Caco-2 (cell line): ENCODE data around the gene PRR29. TPM values are rescaled to one million over a fixed set of nuclear protein-coding genes. Genes with fewer than 3 reads are reported as not detected.

Experiments
- BruUV-seq: library from RNA; stranded (reverse); fragments of 400-500 nt; replicated peaks from 2 replicates; lab custom pipeline; 2021; lab: Mats Ljungman, UMichigan
- CTCF ChIA-PET: fragments of 300-600 bp; sonication (Branson Sonifier 250); formaldehyde crosslinking; loops from one replicate; lab custom pipeline; 2022; ENCODE audit warnings: antibody characterized with exemption; lab: Charles Lee
- POLR2A ChIA-PET: fragments of 300-600 bp; sonication (Branson Sonifier 250); formaldehyde crosslinking; loops from one replicate; lab custom pipeline; 2022; ENCODE audit warnings: antibody characterized with exemption; lab: Charles Lee
- DNase-seq, 2 experiments: peaks; one replicate each; pipeline versions ENCODE4 v3.0.0 to v3.0.0-alpha.2; 2020 to 2022
- H3K27me3 ChIP-seq: replicated peaks from 2 replicates; pipeline ENCODE4 v1.6.0; 2011; ENCODE audit warnings: low read length; ENCODE audit not compliant: control insufficient read depth, insufficient read depth
- H3K36me3 ChIP-seq: 2 replicates; pipeline ENCODE4 v1.5.1; 2011; ENCODE audit warnings: low read length; ENCODE audit not compliant: control insufficient read depth, insufficient read depth
- H3K4me1 ChIP-seq: fragments of 250-450 bp; sonication (Bioruptor Pico); 2 replicates; pipeline ENCODE4 v1.5.1; 2020; ENCODE audit warnings: mild to moderate bottlenecking
- H3K4me3 ChIP-seq: 2 replicates; pipeline ENCODE4 v1.5.1; 2011; ENCODE audit warnings: low read depth, mild to moderate bottlenecking, control low read depth, low read length
- H3K9me3 ChIP-seq: fragments of 250-450 bp; sonication (Bioruptor Pico); 2 replicates; pipeline ENCODE4 v1.5.1; 2020; ENCODE audit warnings: mild to moderate bottlenecking, moderate library complexity
- H3K27ac Mint-ChIP-seq: one replicate; pipeline ENCODE4 v1.8.0; 2022; ENCODE audit warnings: mixed read lengths; ENCODE audit not compliant: unreplicated experiment
- H3K27me3 Mint-ChIP-seq: one replicate; pipeline ENCODE4 v1.8.0; 2022; ENCODE audit warnings: mixed read lengths; ENCODE audit not compliant: insufficient read depth, unreplicated experiment
- H3K36me3 Mint-ChIP-seq: one replicate; pipeline ENCODE4 v1.8.0; 2022; ENCODE audit warnings: mild to moderate bottlenecking, mixed read lengths; ENCODE audit not compliant: insufficient read depth, unreplicated experiment
- H3K4me1 Mint-ChIP-seq: one replicate; pipeline ENCODE4 v1.8.0; 2022; ENCODE audit warnings: low read depth, mixed read lengths; ENCODE audit not compliant: unreplicated experiment
- H3K4me3 Mint-ChIP-seq: one replicate; pipeline ENCODE4 v1.8.0; 2022; ENCODE audit warnings: mild to moderate bottlenecking, moderate library complexity, mixed read lengths; ENCODE audit not compliant: unreplicated experiment
- H3K9me3 Mint-ChIP-seq: one replicate; pipeline ENCODE4 v1.8.0; 2022; ENCODE audit warnings: mixed read lengths; ENCODE audit not compliant: unreplicated experiment
- CTCF ChIP-seq, 2 experiments: fragments of 200-600 bp in 1 of 2; IDR thresholded peaks; 1 replicate in 1 of 2; 2 replicates in 1 of 2; pipeline versions ENCODE4 v1.5.1 to v1.8.0; 2011 to 2022; ENCODE audit warnings: antibody characterized with exemption in 1 of 2, control low read depth in 1 of 2, inconsistent platforms in 1 of 2, low read depth in 1 of 2, low read length in 1 of 2, mild to moderate bottlenecking in 1 of 2, moderate library complexity in 1 of 2; ENCODE audit not compliant: insufficient read depth in 1 of 2, severe bottlenecking in 1 of 2, unreplicated experiment in 1 of 2
- intact Hi-C: fragments of 100-400 bp; cut with micrococcal nuclease; formaldehyde crosslinking; loops from one replicate; pipeline ENCODE4 v1.10.0; 2022; ENCODE audit not compliant: unreplicated experiment
- total RNA-seq: library from RNA; stranded (reverse); gene quantifications from 2 replicates; pipeline ENCODE4 v1.2.3, GENCODE V29; 2022

The PRR29 gene
- total RNA-seq, 1 experiment from 2014 or later = not detected

DNA sequence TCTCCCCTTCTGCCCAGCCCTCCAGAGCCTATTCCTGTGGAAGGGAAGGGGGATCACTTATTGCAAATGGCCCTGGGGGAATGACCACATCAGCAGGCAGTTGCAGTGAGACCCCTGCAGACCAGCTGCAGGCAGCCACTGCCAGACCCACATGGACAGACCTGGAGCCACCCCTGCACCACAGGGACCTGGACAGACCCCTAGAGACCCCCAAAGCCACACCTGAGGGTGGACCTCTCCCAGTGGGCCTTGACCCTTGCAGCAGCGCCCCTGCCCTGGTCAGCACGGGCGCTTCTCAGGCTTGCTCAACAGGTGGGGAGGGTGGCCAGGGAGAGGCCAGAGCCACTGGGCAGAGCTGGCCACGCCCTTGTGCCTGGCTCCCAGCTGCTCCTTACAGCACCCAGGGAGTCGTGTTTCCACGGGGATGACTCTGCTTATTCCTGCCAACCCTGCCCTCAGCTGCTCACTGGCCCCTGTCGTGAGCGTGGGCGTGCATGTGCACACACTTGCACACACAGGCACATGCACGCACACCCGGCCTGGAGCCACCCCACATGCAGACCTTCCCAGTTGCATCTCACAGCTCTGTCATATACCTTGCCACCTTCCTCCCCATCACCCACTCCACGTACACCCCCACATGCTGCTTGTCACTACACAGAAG, 24.1 kb upstream of the PRR29 start:
- no peak for DNase-seq
- Histone ChIP-seq H3K36me3 (no peaks in the 10 kb centered on the region), H3K27me3 (no peaks in the 10 kb centered on the region), H3K4me1 (no peaks in the 10 kb centered on the region), H3K9me3 (0 out of 2 replicates have a peak, but pooled peaks cover 2% of the 10 kb centered on the region), H3K4me3 (no peak overlapping the region)
- H3K27ac Mint-ChIP-seq = no peak overlapping the region
- ChIA-PET CTCF (no interaction called here), POLR2A (no interaction called here)
- no peak overlapping the region for H3K4me3 Mint-ChIP-seq
- intact Hi-C loops = no loop called here
- peaks cover 25% of the 10 kb centered on the region for H3K27me3 Mint-ChIP-seq
- no peaks in the 10 kb centered on the region for H3K9me3 Mint-ChIP-seq
- no TSS peak for BruUV-seq
- no peaks in the 10 kb centered on the region for H3K4me1 Mint-ChIP-seq
- no peak for TF ChIP-seq CTCF (IDR thresholded peaks at IDR 0.05; ENCODE audit: insufficient read depth in 1 of 2, low read depth in 1 of 2, low read length in 1 of 2, severe bottlenecking in 1 of 2, unreplicated experiment in 1 of 2)
- H3K36me3 Mint-ChIP-seq = no peaks in the 10 kb centered on the region

GRCh38 chr17:63974594-63975192, 23.5 kb upstream of the PRR29 start:
- Histone ChIP-seq H3K36me3 (no peaks in the 10 kb centered on the region), H3K9me3 (0 out of 2 replicates have a peak, but pooled peaks cover 2% of the 10 kb centered on the region), H3K4me3 (no peak overlapping the region), H3K27me3 (no peaks in the 10 kb centered on the region), H3K4me1 (no peaks in the 10 kb centered on the region)
- ChIA-PET POLR2A (no interaction called here), CTCF (no interaction called here)
- H3K27ac Mint-ChIP-seq = no peak overlapping the region
- H3K9me3 Mint-ChIP-seq = no peaks in the 10 kb centered on the region
- intact Hi-C loops = no loop called here
- DNase-seq = no peak
- H3K4me3 Mint-ChIP-seq = no peak overlapping the region
- TF ChIP-seq CTCF (IDR thresholded peaks at IDR 0.05; ENCODE audit: insufficient read depth in 1 of 2, low read depth in 1 of 2, low read length in 1 of 2, severe bottlenecking in 1 of 2, unreplicated experiment in 1 of 2) = no peak
- peaks cover 22% of the 10 kb centered on the region for H3K27me3 Mint-ChIP-seq
- H3K36me3 Mint-ChIP-seq = no peaks in the 10 kb centered on the region
- H3K4me1 Mint-ChIP-seq = no peaks in the 10 kb centered on the region
- no TSS peak for BruUV-seq

- intact Hi-C loops = no loop called here
- Mint-ChIP-seq H3K4me3 (no peak overlapping the region), H3K4me1 (no peaks in the 10 kb centered on the region), H3K27me3 (peaks cover 22% of the 10 kb centered on the region), H3K9me3 (no peaks in the 10 kb centered on the region), H3K36me3 (no peaks in the 10 kb centered on the region), H3K27ac (no peak overlapping the region)
- POLR2A ChIA-PET = no interaction called here
- Histone ChIP-seq H3K4me3 (no peak overlapping the region), H3K36me3 (no peaks in the 10 kb centered on the region), H3K9me3 (0 out of 2 replicates have a peak, but pooled peaks cover 2% of the 10 kb centered on the region), H3K4me1 (no peaks in the 10 kb centered on the region), H3K27me3 (no peaks in the 10 kb centered on the region)
- no peak for TF ChIP-seq CTCF (IDR thresholded peaks at IDR 0.05; ENCODE audit: insufficient read depth in 1 of 2, low read depth in 1 of 2, low read length in 1 of 2, severe bottlenecking in 1 of 2, unreplicated experiment in 1 of 2)
- CTCF ChIA-PET = no interaction called here
- no peak for DNase-seq
- no TSS peak for BruUV-seq
Observed at GRCh38 chr17:63975541-63976092, 22.5 kb upstream of the PRR29 start.
